ENCODE measurements around the gene KMT2B. TPM values are rescaled to one million over a fixed set of nuclear protein-coding genes. Genes with fewer than 3 reads are reported as not detected.

Gene KMT2B
- polyA plus RNA-seq, 2 of the 4 experiments (the other 2 are of a cell fraction): 17.8 to 39.4 TPM

GRCh38 chr19:35716801-35717664 is 770 bp upstream of the KMT2B start (continued):
- TF ChIP-seq E2F6 (IDR thresholded peaks at IDR 0.05; ENCODE audit: borderline replicate concordance, low read depth) (peak; percentile 78; the same call in 1 of the 2 replicates), FOSB (CRISPR knock-in tag; IDR thresholded peaks at IDR 0.05) (no peak), KDM5A (IDR thresholded peaks at IDR 0.05) (peak; percentile 94), MAX (IDR thresholded peaks at IDR 0.05) (peak; percentile 92), ATOH8 (CRISPR knock-in tag; IDR thresholded peaks at IDR 0.05; ENCODE audit: low read depth) (0 out of 2 replicates have a peak, but pooled peaks have one; percentile 16), HES2 (IDR thresholded peaks at IDR 0.05) (no peak), BHLHE40 (IDR thresholded peaks at IDR 0.05; ENCODE audit: low read depth, low read length) (0 out of 2 replicates have a peak, but pooled peaks have one; percentile 11), RAD21 (conservative IDR thresholded peaks at IDR 0.05 in 1 of 2, IDR thresholded peaks at IDR 0.05 in 1 of 2) (peak; percentile 89 to 99), SMC3 (IDR thresholded peaks at IDR 0.05) (peak; percentile 98), CBX8 (IDR thresholded peaks at IDR 0.05) (no peak), HMGXB4 (CRISPR knock-in tag; IDR thresholded peaks at IDR 0.05; ENCODE audit: borderline replicate concordance) (peak; percentile 82; the same call in 1 of the 2 replicates), PBX3 (IDR thresholded peaks at IDR 0.05) (0 out of 2 replicates have a peak, but pooled peaks have one; percentile 54), BCL3 (IDR thresholded peaks at IDR 0.05) (no peak; the same call in 2 of the 3 replicates), PHF8 (IDR thresholded peaks at IDR 0.05; ENCODE audit: borderline replicate concordance, low read depth) (peak; percentile 28)

- FAIRE-seq: no peak
- H3K4me2 ChIP-seq: peak overlapping the region; percentile 98
- peak overlapping the region; percentile 91 to 98 for H3K27ac ChIP-seq
- peak; percentile 40 to 50 for DNase-seq (ENCODE audit: low read depth in 1 of 2, low spot score in 1 of 2)
- ChIA-PET POLR2A (interaction anchor here (0.9 to 1.5 kb wide), 5 partner anchors 10 to 30 kb away, joined by 3 to 7 read pairs (median 4); partner anchors contain the start of gene LIN37), CTCF (interaction anchor here (0.6 to 5.0 kb wide), 11 partner anchors 10 to 170 kb away, joined by 3 to 29 read pairs (median 5); partner anchors contain the start of genes PSENEN and U2AF1L4)
- H3K9me3 ChIP-seq: no peaks in the 10 kb centered on the region
- ATAC-seq: peak in 1 of 2 experiments; percentile 1; a peak in 1 of 6 replicates
- H3K4me1 ChIP-seq: peaks cover 20% of the 10 kb centered on the region
- H3K4me3 ChIP-seq: peak overlapping the region; percentile 87
- WGBS (ENCODE audit: missing lambda C conversion rate): under 1% methylated on average over 32 of the region's 42 CpGs
- no peak for TF ChIP-seq ATOH8 (CRISPR knock-in tag; IDR thresholded peaks at IDR 0.05; ENCODE audit: low read depth)
- no peak for TF ChIP-seq ZFP36 (IDR thresholded peaks at IDR 0.05; ENCODE audit: borderline replicate concordance, partially characterized antibody)
- no peak for TF ChIP-seq E2F6 (IDR thresholded peaks at IDR 0.05; ENCODE audit: borderline replicate concordance, low read depth)
- no peak for TF ChIP-seq RAD21 (conservative IDR thresholded peaks at IDR 0.05 in 1 of 2, IDR thresholded peaks at IDR 0.05 in 1 of 2)
- no peak for TF ChIP-seq KDM5A (IDR thresholded peaks at IDR 0.05)
- no peak; the same call in 1 of the 2 replicates for TF ChIP-seq PBX3 (IDR thresholded peaks at IDR 0.05)
- TF ChIP-seq RARB (CRISPR knock-in tag; IDR thresholded peaks at IDR 0.05): no peak
- TF ChIP-seq USF2 (IDR thresholded peaks at IDR 0.05): no peak
- TF ChIP-seq GATA3 (IDR thresholded peaks at IDR 0.05; ENCODE audit: borderline replicate concordance): no peak
- TF ChIP-seq TFCP2L1 (CRISPR knock-in tag; IDR thresholded peaks at IDR 0.05): no peak
- TF ChIP-seq MAX (IDR thresholded peaks at IDR 0.05): no peak
These were observed 690 bp downstream of the KMT2B start for GRCh38 chr19:35718345-35719041.

All from A549 (cell line).